RPMI8226 (cell line): ENCODE results near the gene BHMT2.
A peak's percentile ranks its signal among the peaks of the same experiment; 100 is the strongest.

Source experiments
- DNase-seq: peaks from one replicate; pipeline ENCODE4 v3.0.0-alpha.2; 2015

BHMT2 gene

GRCh38 chr5:79124607-79125006 lies 55.0 kb downstream of the BHMT2 start:
- DNase-seq = no peak

- no peak for DNase-seq
Measured at GRCh38 chr5:79130781-79131180, 61.2 kb downstream of the BHMT2 start.

GRCh38 chr5:79133121-79133656 lies 63.6 kb downstream of the BHMT2 start:
- peak; percentile 54 for DNase-seq

- peak; percentile 75 for DNase-seq
Measured at GRCh38 chr5:79133657-79134451, 64.3 kb downstream of the BHMT2 start.

GRCh38 chr5:79135790-79136553 lies 66.4 kb downstream of the BHMT2 start:
- DNase-seq = no peak

GRCh38 chr5:79136618-79137017 lies 67.1 kb downstream of the BHMT2 start:
- no peak for DNase-seq
